CD4-positive, alpha-beta memory T cell (primary cell): ENCODE measurements around the gene PDCD4. TPM values are rescaled to one million over a fixed set of nuclear protein-coding genes. Genes with fewer than 3 reads are reported as not detected.

ENCODE experiments used
- CTCF ChIA-PET: fragments of 350-600 bp; sonication (Branson Sonifier 250); formaldehyde crosslinking; loops from one replicate; lab custom pipeline; 2021; ENCODE audit warnings: inconsistent platforms; ENCODE audit not compliant: partially characterized antibody; lab: Charles Lee
- POLR2A ChIA-PET: fragments of 350-600 bp; sonication (Branson Sonifier 250); formaldehyde crosslinking; loops from one replicate; lab custom pipeline; 2021; ENCODE audit not compliant: partially characterized antibody; lab: Charles Lee
- DNase-seq, 5 donors: peaks; one replicate each; pipeline versions ENCODE4 v3.0.0 to v3.0.0-alpha.2; 2020 to 2022; ENCODE audit warnings: mixed read lengths in 1 of 5
- H3K27ac ChIP-seq: one replicate; pipeline ENCODE4 v1.7.0; 2013; ENCODE audit warnings: low read depth, low read length
- H3K27me3 ChIP-seq: 2 replicates; pipeline ENCODE4 v1.7.0; 2013; ENCODE audit warnings: mild to moderate bottlenecking, low read length, moderate library complexity; ENCODE audit not compliant: insufficient read depth
- H3K36me3 ChIP-seq: 2 replicates; pipeline ENCODE4 v1.7.0; 2013; ENCODE audit warnings: mild to moderate bottlenecking, low read length, moderate library complexity; ENCODE audit not compliant: insufficient read depth
- H3K4me1 ChIP-seq: 2 replicates; pipeline ENCODE4 v1.7.0; 2013; ENCODE audit warnings: mild to moderate bottlenecking, low read length, moderate library complexity; ENCODE audit not compliant: insufficient read depth
- H3K4me3 ChIP-seq, 2 donors: one replicate each; pipeline ENCODE4 v1.7.0; 2013; ENCODE audit warnings: low read length in 2 of 2, mild to moderate bottlenecking in 1 of 2
- H3K9me3 ChIP-seq, 2 donors: one replicate each; pipeline ENCODE4 v1.7.0; 2013; ENCODE audit warnings: low read length in 2 of 2, control low read depth in 1 of 2; ENCODE audit not compliant: control insufficient read depth in 1 of 2
- H3K27ac Mint-ChIP-seq, 7 donors: one replicate each; pipeline ENCODE4 v1.8.0; 2020 to 2021; ENCODE audit warnings: mixed read lengths in 7 of 7, mild to moderate bottlenecking in 6 of 7, inconsistent platforms in 3 of 7, moderate library complexity in 3 of 7
- H3K27me3 Mint-ChIP-seq, 2 donors: one replicate each; pipeline ENCODE4 v1.8.0; 2020 to 2021; ENCODE audit warnings: mixed read lengths in 2 of 2
- H3K36me3 Mint-ChIP-seq, 2 donors: one replicate each; pipeline ENCODE4 v1.8.0; 2020 to 2021; ENCODE audit warnings: mixed read lengths in 2 of 2, inconsistent platforms in 1 of 2, mild to moderate bottlenecking in 1 of 2
- H3K4me1 Mint-ChIP-seq, 4 donors: one replicate each; pipeline ENCODE4 v1.8.0; 2020 to 2021; ENCODE audit warnings: mixed read lengths in 4 of 4, mild to moderate bottlenecking in 1 of 4
- H3K4me3 Mint-ChIP-seq, 8 donors: one replicate each; pipeline ENCODE4 v1.8.0; 2020 to 2021; ENCODE audit warnings: mixed read lengths in 8 of 8, mild to moderate bottlenecking in 7 of 8, moderate library complexity in 6 of 8, inconsistent platforms in 3 of 8
- H3K9me3 Mint-ChIP-seq, 8 donors: one replicate each; pipeline ENCODE4 v1.8.0; 2020 to 2021; ENCODE audit warnings: mixed read lengths in 8 of 8, mild to moderate bottlenecking in 5 of 8, inconsistent platforms in 3 of 8, moderate library complexity in 1 of 8
- intact Hi-C: fragments of 100-400 bp; cut with micrococcal nuclease; formaldehyde crosslinking; loops from one replicate; pipeline ENCODE4 v1.15.1; 2023
- polyA plus RNA-seq, 2 donors: library from polyadenylated mRNA; unstranded; fragments of 300-500 nt; fragmentation: Illumina TruSeq; gene quantifications; one replicate each; pipeline ENCODE4 v1.2.3, GENCODE V29; 2021
- total RNA-seq, 2 experiments: library from RNA; stranded (reverse); gene quantifications; one replicate each; pipeline ENCODE4 v1.2.3, GENCODE V29; 2021

The PDCD4 gene
- total and polyA plus RNA-seq, 4 experiments from 2014 or later: 329 to 494 (median 367) TPM

DNA sequence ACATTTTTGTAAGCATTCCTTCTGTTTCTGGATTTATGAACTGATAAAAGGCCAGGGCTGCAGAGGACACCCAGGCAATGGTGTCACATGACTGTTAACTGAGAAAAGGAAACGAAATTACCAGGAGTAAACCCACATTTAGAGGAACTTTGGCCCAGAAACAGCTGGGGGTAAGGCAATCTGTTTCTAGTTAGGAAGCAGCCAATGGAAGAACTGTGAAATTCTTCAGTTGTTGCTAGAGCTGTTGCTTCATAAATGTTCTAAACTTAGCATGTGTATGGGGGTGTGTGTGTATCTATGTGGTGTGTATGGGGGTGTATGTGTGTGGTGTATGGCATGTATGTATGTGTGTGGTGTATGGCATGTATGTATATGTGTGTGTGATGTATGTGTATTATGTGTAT lies 11.8 kb upstream of the PDCD4 start:
- H3K4me1 ChIP-seq: peaks cover 91% of the 10 kb centered on the region
- H3K36me3 ChIP-seq: no peaks in the 10 kb centered on the region
- ChIA-PET POLR2A (interaction anchor here (0.6 to 6.8 kb wide), 16 partner anchors 7 to 109 kb away, joined by 3 to 214 read pairs (median 6); partner anchors contain the start of genes BBIP1, PDCD4 and SHOC2), CTCF (interaction anchor here (0.9 to 5.4 kb wide), 8 partner anchors 8 to 110 kb away, joined by 3 to 59 read pairs (median 16); partner anchors contain the start of gene PDCD4)
- no peaks in the 10 kb centered on the region for H3K9me3 Mint-ChIP-seq
- intact Hi-C loops: loop anchor here (1.0 to 5.0 kb wide), 2 partner anchors 11 to 358 kb away; partner anchors contain the start of gene PDCD4
- no peaks in the 10 kb centered on the region for H3K27me3 Mint-ChIP-seq
- no peak for DNase-seq
- no peaks in the 10 kb centered on the region for H3K9me3 ChIP-seq
- peaks cover 63 to 92% (median 81%) of the 10 kb centered on the region in 4 donors for H3K4me1 Mint-ChIP-seq
- peak overlapping the region; percentile 91 to 99 (median 97) for H3K27ac Mint-ChIP-seq
- H3K27ac ChIP-seq: peak overlapping the region; percentile 81
- H3K36me3 Mint-ChIP-seq: peaks cover 0 to 2% of the 10 kb centered on the region in 2 donors
- H3K4me3 ChIP-seq: no peak overlapping the region
- H3K4me3 Mint-ChIP-seq: peak overlapping the region in 7 of 8 donors; percentile 11 to 76 (median 60)
- no peaks in the 10 kb centered on the region for H3K27me3 ChIP-seq

- H3K36me3 Mint-ChIP-seq: peaks cover 0 to 2% of the 10 kb centered on the region in 2 donors
- no peaks in the 10 kb centered on the region for H3K9me3 ChIP-seq
- H3K36me3 ChIP-seq: no peaks in the 10 kb centered on the region
- peak overlapping the region; percentile 6 to 76 (median 64) for H3K4me3 Mint-ChIP-seq
- peak overlapping the region in 1 of 2 donors; percentile 16 for H3K4me3 ChIP-seq
- H3K27me3 ChIP-seq: no peaks in the 10 kb centered on the region
- intact Hi-C loops: loop anchor here (1.0 to 5.0 kb wide), 2 partner anchors 11 to 358 kb away; partner anchors contain the start of gene PDCD4
- H3K4me1 ChIP-seq: peaks cover 91% of the 10 kb centered on the region
- POLR2A ChIA-PET: interaction anchor here (0.9 to 6.8 kb wide), 20 partner anchors 7 to 652 kb away, joined by 3 to 214 read pairs (median 4); partner anchors contain the start of genes BBIP1, PDCD4 and SHOC2
- no peaks in the 10 kb centered on the region for H3K27me3 Mint-ChIP-seq
- peak overlapping the region; percentile 81 for H3K27ac ChIP-seq
- DNase-seq: peak; percentile 77 to 82 (median 79)
- no peaks in the 10 kb centered on the region for H3K9me3 Mint-ChIP-seq
- CTCF ChIA-PET: interaction anchor here (0.9 to 5.4 kb wide), 12 partner anchors 7 to 112 kb away, joined by 3 to 59 read pairs (median 4); partner anchors contain the start of gene PDCD4
- H3K27ac Mint-ChIP-seq: peak overlapping the region; percentile 91 to 99 (median 97)
- peaks cover 64 to 92% (median 81%) of the 10 kb centered on the region in 4 donors for H3K4me1 Mint-ChIP-seq
Observed at GRCh38 chr10:110860576-110861241, 11.0 kb upstream of the PDCD4 start.

DNA sequence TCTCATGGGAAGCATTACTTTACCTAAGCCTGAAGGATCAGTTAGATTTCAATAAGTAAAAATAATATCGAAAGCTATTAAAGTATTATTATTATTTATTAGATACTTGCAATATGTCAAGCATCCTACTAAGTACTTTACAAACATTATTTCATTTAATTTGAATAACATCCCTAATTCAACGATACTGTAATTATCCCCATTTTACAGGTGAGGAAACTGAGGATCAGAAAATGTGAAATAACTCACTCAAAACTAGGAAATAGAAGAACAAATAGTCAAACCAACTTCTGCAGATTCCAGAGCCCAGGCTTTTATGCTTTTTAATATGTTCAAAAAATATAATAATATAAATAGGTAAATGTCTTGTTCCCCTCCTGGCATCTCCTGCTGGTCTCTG lies 10.3 kb upstream of the PDCD4 start:
- no peaks in the 10 kb centered on the region for H3K9me3 ChIP-seq
- peaks cover 94% of the 10 kb centered on the region for H3K4me1 ChIP-seq
- H3K4me3 Mint-ChIP-seq: peak overlapping the region in 5 of 8 donors; percentile 35 to 76 (median 69)
- ChIA-PET POLR2A (interaction anchor here (1.0 to 6.8 kb wide), 12 partner anchors 7 to 112 kb away, joined by 3 to 214 read pairs (median 10); partner anchors contain the start of gene PDCD4), CTCF (interaction anchor here (1.0 to 5.4 kb wide), 9 partner anchors 8 to 113 kb away, joined by 3 to 59 read pairs (median 4); partner anchors contain the start of gene PDCD4)
- no peaks in the 10 kb centered on the region for H3K27me3 Mint-ChIP-seq
- peak overlapping the region; percentile 81 for H3K27ac ChIP-seq
- H3K27ac Mint-ChIP-seq: peak overlapping the region; percentile 91 to 99 (median 97)
- peaks cover 0 to 2% of the 10 kb centered on the region in 2 donors for H3K36me3 Mint-ChIP-seq
- no peaks in the 10 kb centered on the region for H3K9me3 Mint-ChIP-seq
- no peaks in the 10 kb centered on the region for H3K36me3 ChIP-seq
- DNase-seq: no peak
- no peak overlapping the region for H3K4me3 ChIP-seq
- peaks cover 66 to 94% (median 84%) of the 10 kb centered on the region in 4 donors for H3K4me1 Mint-ChIP-seq
- no peaks in the 10 kb centered on the region for H3K27me3 ChIP-seq
- intact Hi-C loops: loop anchor here (5.0 kb wide), 1 partner anchor 359 kb away; no protein-coding TSS in a partner anchor

DNA sequence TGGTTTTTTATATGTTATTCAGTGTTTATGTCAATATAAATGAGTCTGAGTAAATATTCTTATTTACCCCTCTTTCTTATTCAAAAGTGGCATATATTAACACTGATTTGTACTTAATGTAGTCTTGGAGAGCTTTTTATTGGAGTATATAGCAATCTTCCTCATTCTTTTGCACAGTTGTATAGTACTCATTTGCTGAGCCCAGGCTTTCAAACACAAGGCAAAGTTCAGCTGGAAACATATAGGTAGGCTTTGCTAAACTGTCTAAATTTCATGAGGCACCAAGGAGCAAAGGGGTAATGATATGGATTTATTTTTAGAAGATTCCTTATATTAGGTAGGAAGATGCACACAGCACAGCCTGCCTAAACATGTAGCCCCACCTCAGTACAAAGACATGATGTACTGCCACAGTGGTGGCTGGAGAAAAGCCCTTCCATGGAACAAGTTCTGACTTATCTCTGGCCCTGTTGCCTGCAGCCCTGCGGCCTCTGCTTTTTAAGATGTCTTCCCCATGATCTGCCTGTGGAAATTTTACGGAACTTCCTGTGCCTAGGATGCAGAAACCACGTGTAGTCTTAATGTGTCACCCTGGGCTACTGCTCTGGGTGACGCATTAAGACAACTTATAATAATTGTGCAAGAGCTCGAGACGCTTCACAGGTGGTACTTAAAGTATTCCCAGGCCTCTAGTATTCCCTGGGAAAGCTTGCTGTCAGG lies 9.6 kb upstream of the PDCD4 start:
- Histone ChIP-seq H3K27me3 (no peaks in the 10 kb centered on the region), H3K9me3 (no peaks in the 10 kb centered on the region), H3K4me3 (no peak overlapping the region), H3K36me3 (no peaks in the 10 kb centered on the region), H3K27ac (peak overlapping the region; percentile 98), H3K4me1 (peaks cover 99% of the 10 kb centered on the region)
- no peak for DNase-seq
- ChIA-PET CTCF (interaction anchor here (1.0 to 5.4 kb wide), 7 partner anchors 9 to 114 kb away, joined by 3 to 59 read pairs (median 4); partner anchors contain the start of gene PDCD4), POLR2A (interaction anchor here (0.6 to 6.8 kb wide), 9 partner anchors 10 to 556 kb away, joined by 3 to 214 read pairs (median 13); partner anchors contain the start of gene PDCD4)
- intact Hi-C loops: loop anchor here (5.0 kb wide), 1 partner anchor 360 kb away; no protein-coding TSS in a partner anchor
- H3K27ac Mint-ChIP-seq: peak overlapping the region; percentile 86 to 100 (median 89)
- no peaks in the 10 kb centered on the region for H3K9me3 Mint-ChIP-seq
- peaks cover 71 to 100% (median 89%) of the 10 kb centered on the region in 4 donors for H3K4me1 Mint-ChIP-seq
- H3K27me3 Mint-ChIP-seq: no peaks in the 10 kb centered on the region
- H3K36me3 Mint-ChIP-seq: peaks cover 0 to 2% of the 10 kb centered on the region in 2 donors
- peak overlapping the region in 4 of 8 donors; percentile 9 to 68 (median 42) for H3K4me3 Mint-ChIP-seq

- Histone ChIP-seq H3K4me1 (peaks cover 99% of the 10 kb centered on the region), H3K4me3 (no peak overlapping the region), H3K36me3 (no peaks in the 10 kb centered on the region), H3K9me3 (no peaks in the 10 kb centered on the region), H3K27ac (peak overlapping the region; percentile 98), H3K27me3 (no peaks in the 10 kb centered on the region)
- Mint-ChIP-seq H3K27ac (peak overlapping the region; percentile 52 to 100 (median 97)), H3K4me1 (peaks cover 70 to 100% (median 88%) of the 10 kb centered on the region in 4 donors), H3K9me3 (no peaks in the 10 kb centered on the region), H3K36me3 (no peaks in the 10 kb centered on the region), H3K27me3 (no peaks in the 10 kb centered on the region), H3K4me3 (peak overlapping the region in 4 of 8 donors; percentile 3 to 91 (median 24))
- DNase-seq: no peak
- intact Hi-C loops: loop anchor here (5.0 kb wide), 1 partner anchor 361 kb away; no protein-coding TSS in a partner anchor
- ChIA-PET CTCF (interaction anchor here (1.0 to 1.3 kb wide), 3 partner anchors 8 to 60 kb away, joined by 3 read pairs; partner anchors contain the start of gene PDCD4), POLR2A (interaction anchor here (1.1 to 6.8 kb wide), 3 partner anchors 10 to 59 kb away, joined by 7 to 214 read pairs (median 91); partner anchors contain the start of gene PDCD4)
Observed at GRCh38 chr10:110862961-110863360, 8.8 kb upstream of the PDCD4 start.

GRCh38 chr10:110863361-110863760 lies 8.4 kb upstream of the PDCD4 start:
- no peak overlapping the region for H3K4me3 ChIP-seq
- H3K36me3 Mint-ChIP-seq: no peaks in the 10 kb centered on the region
- POLR2A ChIA-PET: interaction anchor here (5.2 to 6.8 kb wide), 3 partner anchors 9 to 60 kb away, joined by 89 to 214 read pairs (median 91); partner anchors contain the start of gene PDCD4
- no peak for DNase-seq
- H3K27me3 ChIP-seq: no peaks in the 10 kb centered on the region
- no peaks in the 10 kb centered on the region for H3K27me3 Mint-ChIP-seq
- H3K27ac ChIP-seq: peak overlapping the region; percentile 98
- peak overlapping the region; percentile 91 to 100 (median 99) for H3K27ac Mint-ChIP-seq
- peaks cover 99% of the 10 kb centered on the region for H3K4me1 ChIP-seq
- no peaks in the 10 kb centered on the region for H3K9me3 ChIP-seq
- peak overlapping the region in 3 of 8 donors; percentile 7 to 93 (median 91) for H3K4me3 Mint-ChIP-seq
- no peaks in the 10 kb centered on the region for H3K36me3 ChIP-seq
- CTCF ChIA-PET: interaction anchor here (1.0 to 1.3 kb wide), 2 partner anchors 8 to 60 kb away, joined by 3 read pairs; partner anchors contain the start of gene PDCD4
- H3K4me1 Mint-ChIP-seq: peaks cover 69 to 100% (median 88%) of the 10 kb centered on the region in 4 donors
- H3K9me3 Mint-ChIP-seq: no peaks in the 10 kb centered on the region
- intact Hi-C loops: loop anchor here (5.0 kb wide), 1 partner anchor 361 kb away; no protein-coding TSS in a partner anchor
